Stimulated activated CD4-positive, alpha-beta T cell treated with anti-CD3 and anti-CD28 coated beads, TNF-alpha, amount 100 ng/mL, for 4 hours (primary cell): ENCODE measurements around the gene TBXAS1.

ENCODE experiments used
- DNase-seq, 3 experiments: peaks; one replicate each; pipeline ENCODE4 v3.0.0-alpha.2; 2020; ENCODE audit warnings: low read depth in 3 of 3

The TBXAS1 gene

DNA sequence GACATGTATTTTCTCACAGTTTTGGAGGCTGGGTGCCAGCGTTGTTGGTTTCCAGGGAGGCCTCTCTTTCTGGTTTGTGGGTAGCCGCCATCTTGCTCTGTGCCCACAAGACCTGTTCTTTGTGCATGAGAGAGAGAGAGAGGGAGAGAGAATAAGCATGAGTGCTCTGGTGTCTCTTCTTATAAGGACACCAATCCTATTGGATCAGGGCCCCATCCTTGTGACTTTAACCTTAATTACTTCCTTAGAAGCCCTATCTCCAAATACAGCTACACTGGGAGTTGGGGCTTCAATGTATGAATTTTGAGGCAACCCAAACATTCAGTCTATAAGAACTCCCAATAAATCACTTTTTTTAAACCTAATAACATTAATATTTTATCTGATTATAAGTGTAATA, 119.1 kb downstream of the TBXAS1 start:
- no peak for DNase-seq

DNA sequence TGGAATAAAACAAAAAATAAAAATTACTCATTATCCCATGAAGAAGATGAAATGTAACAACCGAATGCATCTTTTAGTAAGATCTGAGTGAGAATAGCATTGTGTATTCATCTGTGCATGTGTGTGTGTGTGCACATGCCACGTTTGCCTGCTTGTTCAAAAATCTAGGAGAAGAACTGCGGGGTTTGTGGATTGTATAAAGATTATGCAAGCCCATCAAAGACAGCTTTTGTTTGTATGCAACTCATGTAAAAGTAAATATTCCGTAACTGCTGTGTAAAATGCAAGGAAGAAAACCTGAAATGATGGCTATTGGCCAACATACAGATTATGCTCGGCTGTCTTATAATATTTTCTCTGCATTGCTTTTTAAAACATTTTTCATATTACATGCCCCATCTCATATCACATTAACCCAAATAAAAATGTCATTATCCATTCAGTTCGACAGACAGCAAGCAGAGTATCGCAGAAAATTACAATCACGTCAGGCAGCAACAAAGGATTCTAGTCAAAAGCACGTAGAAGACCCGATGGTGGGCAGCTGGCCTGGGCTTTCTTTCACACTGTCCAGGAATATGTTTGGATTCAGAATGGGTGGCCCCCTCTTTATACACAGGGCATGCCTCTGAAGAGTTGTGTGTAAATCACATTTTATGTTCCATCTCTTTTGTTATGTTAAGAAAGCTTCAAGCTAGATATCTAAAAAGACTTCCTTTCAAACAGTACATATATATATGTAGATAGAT, 119.7 kb downstream of the TBXAS1 start:
- DNase-seq: no peak

DNA sequence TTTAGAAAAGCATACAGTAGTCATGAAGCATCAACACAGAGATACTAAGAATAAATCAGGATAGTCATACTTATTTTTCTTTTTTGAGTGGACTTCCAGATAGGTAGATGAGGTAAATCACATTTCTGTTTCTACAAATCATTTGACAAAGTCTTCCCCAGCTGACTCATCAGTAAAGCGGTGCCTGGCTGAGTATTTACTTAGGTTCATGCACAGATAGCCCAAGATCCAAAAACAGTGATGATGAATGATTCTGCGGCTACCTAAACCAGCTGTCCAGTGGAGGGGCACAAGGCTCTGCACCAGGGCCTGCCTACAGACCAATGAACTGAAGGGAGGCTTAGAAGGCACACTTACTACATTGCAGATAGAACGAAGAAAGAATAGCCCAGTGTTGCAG, 120.6 kb downstream of the TBXAS1 start:
- DNase-seq: no peak

DNA sequence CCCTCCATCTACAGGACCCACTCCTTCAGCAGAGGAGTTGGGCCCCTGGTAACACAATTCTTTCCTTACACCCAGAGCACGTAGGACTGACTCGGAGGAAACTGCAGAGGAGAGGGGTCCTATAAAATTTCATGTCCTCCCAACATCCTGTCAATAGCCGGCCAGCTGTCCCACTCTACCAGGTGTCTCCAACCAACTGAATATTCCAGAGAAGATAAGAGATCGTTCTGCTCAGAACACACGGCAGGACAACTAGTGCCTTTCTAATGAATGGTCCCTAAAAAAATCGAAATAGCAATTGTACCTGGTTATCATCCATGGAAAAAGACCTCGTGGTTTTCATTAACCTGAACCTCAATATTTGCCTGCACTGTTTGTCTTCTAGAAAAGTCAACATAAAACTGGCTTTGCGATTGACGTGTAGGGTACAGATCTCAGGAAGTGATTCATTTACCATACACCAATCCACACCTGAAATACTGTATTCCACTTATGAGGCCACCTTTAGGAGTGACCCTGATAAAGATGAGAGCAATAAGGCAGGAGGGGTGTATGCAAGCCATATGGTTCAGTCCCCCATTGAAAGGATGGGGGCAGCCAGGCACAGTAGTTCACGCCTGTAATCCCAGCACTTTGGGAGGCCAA, 121.9 kb downstream of the TBXAS1 start:
- no peak for DNase-seq

DNA sequence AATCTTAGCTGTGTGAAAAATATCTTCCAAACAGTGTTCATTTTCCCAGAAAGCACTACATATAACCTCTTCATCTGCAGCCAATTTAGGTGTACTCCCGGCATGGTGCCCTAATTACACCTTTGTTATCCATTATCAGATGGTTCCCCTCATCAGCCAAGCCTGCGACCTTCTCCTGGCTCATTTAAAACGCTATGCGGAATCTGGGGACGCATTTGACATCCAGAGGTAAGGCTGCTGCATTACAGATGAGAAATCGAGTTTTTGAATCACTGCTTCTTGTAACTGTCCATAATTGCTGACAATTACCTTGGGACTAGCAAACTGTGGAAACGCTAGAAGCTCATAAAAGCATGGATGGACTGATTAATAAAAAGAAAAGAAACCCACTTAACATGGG, 124.2 kb downstream of the TBXAS1 start:
- no peak for DNase-seq

DNA sequence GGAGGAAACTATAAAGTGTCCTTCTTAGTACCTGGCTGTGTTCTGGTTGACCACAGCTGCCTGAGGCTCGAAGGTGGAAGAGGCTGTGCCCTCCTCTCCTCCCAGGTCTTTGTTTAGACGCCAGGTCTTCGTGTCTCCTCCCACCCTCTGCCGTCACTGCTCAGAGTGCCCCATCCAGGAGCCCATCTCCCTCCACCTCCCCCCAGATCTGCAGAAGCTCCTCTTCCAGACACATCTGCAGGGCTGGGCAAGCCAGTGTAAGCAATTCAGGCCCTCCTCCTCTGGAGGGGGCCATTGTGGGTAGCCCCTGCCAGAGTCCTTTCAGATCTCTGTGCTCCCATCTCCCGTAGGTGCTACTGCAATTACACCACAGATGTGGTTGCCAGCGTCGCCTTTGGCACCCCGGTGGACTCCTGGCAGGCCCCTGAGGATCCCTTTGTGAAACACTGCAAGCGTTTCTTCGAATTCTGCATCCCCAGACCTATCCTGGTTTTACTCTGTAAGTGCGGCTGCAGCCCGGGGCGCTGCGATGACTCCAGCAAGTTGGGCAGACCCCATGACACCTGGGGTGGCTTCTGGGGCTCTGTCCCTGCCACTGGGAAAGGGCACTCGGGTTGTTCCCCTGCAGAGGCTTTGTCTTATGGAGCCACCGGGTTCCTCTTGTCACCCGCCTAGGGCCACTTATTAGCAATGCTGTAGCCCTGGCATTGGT, 126.2 kb downstream of the TBXAS1 start:
- no peak for DNase-seq

DNA sequence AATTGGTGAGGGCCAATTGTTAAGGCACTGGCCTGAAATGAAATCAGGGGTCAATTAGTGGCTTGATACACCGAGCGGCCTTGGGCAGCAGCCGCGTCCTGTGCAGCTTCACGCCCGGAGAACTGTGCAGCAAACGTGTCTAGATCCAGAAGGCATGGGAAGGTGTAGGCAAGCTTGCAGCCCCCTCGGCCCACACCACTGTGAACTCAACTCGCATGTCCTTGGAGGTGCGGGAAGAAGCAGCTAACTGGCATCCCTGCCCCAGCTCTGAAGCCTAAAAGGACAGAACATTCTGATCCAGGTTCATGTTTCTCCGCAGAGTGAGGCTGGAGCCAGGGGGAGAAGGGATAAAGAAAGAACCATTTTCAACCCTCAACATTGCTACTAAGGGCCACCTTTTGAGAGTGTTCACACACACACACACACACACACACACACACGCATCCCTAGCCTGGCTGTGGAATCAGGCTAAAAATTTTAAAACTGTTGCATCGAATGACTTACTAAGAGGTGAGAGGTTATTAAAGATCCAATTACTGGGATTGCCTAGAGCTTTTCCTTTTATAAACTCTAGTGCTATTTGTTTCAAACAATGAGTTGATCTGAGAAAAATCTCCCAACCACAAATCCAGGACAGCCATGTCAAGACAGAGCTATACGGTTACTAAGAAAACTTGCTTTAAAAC, 129.7 kb downstream of the TBXAS1 start:
- no peak for DNase-seq

DNA sequence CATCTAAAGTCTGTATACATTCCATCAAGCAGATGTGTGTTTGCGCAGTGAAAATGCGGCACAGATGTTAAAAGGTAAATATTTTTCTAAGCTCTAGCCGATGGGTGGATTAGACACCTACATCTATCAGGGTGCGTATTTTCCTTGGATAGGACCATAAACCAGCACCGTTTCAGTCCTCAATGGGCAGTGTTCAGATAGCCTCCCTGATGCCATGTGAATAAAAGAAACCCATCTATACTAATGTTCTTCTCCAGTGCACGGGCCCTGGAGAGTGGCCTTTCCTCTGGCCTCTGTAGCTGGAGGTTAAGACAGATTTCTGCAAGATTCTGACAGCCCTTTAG, 130.2 kb downstream of the TBXAS1 start:
- no peak for DNase-seq

DNA sequence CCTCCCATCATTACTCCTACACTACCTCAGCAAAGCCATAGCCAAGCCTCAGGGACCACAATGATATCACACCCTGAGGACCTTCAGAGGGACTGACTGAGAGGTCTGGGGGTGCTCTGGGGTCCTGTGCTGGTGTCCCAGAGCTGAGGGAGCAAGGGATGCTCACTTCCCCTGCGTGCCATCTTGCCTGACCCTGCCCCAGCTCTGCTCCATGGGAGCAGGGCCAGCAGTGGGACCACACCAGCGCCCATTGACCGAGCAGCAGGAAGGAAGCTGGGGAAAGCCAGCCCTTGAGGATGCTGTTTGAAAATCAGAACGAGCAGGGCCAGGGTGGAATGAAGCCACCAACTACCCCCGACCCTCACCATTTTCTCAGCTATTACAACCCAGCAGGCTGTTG, 130.7 kb downstream of the TBXAS1 start:
- no peak for DNase-seq

DNA sequence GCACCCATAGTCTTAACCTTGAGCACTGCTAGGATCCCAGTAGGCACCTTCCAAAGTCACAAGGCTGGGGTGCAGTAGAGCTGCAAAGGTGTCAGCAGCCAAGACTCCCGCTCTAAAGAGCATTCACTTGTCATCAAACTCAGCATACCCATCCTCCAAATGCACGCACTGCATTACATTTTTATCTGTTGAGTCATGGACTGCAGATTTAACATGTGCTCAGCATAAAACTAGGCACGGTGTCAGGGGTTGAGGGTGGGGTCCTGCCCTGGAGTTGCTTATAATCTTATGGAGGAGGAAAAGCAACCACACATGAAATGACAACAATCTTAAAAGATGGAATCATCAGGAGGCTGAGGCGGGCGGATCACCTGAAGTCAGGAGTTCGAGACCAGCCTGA, 131.1 kb downstream of the TBXAS1 start:
- no peak for DNase-seq

DNA sequence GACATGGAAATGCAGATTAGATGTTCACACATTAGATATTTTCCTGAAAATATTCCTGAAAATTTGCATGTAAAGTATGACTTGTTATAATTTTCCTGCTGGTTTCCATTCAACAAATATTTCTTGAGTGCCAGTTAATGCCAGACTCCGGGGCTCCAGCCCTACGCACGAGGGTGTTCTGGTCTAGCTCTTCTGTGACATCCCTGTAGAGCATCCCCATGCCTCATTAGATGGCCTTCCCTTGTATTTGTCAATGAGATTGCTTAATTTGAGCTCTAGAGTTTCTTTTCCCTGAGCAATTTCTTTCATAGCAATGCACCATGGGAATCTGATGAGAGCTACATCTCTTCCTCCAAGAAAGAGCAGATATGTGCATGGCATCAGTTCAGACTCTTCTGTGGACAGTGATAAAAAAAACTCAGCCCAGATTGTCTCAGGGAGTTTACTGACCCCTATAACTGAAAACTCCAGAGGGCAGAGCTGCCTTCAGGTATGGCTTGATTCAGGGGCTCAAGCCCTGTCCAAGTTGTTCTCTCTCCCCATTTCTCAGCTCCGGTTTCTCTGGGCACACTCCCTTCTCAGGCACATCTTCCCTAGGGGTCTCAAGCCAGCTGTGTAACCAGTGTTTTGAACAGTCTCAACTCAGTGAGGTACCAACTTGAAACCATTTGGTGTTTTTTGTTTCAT, 137.0 kb downstream of the TBXAS1 start:
- DNase-seq: no peak

DNA sequence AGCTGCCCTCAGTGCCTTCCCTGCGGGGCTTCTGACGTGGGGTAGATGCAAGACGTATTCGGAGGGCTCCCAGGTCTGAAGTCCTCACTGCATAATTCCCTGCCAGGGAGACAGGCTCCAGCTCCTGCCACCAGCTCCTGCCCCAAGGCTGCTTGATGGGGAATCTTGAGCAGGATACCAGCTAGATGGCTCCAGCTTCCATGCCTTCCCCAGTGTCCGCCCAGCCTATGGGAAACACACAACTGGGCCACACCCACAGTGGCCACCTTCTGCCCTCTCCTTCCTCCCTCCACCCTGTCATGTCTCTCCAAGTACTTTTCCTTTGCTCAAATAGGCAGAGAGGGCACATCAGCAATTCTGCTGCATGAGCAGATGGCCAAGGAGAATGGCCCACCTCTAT, 137.9 kb downstream of the TBXAS1 start:
- no peak for DNase-seq

DNA sequence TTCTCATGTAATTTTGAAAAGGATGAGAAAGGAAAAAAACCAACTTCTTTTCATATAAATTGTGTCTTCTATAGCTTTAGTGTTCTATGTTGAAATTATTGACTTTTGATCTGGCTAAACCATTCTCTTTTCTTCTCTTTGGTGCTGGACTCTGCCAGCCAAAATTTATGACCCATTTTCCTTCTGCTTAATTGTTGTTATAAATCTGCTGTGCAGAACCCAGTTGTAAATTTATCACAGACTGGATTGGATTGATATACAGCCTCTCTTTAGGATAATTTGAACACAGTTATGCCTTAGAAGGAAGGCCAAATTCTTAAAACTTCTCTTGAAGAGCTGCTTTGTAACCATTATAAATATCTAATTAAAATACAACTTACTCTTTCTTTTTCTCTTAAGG, 139.9 kb downstream of the TBXAS1 start:
- no peak for DNase-seq

DNA sequence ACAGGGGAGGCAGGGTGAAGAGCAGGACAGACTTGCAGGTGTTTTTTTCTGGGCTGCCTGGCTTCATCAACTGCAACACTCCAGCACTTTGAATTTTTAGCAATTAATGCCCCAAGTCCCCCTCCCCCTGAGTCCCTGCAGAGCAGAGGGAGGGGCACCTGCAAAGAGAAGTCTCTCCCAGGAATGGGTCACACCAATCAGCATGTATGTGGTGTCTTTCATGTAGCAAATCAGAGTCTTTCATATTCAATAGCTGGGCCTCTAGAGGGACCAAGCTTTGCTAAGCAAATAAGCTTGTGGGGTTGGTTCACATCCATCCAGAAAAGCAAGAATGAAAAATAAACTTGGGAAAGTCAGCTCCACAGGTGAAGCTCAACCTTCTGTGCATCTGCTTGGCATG, 143.0 kb downstream of the TBXAS1 start:
- DNase-seq: no peak

DNA sequence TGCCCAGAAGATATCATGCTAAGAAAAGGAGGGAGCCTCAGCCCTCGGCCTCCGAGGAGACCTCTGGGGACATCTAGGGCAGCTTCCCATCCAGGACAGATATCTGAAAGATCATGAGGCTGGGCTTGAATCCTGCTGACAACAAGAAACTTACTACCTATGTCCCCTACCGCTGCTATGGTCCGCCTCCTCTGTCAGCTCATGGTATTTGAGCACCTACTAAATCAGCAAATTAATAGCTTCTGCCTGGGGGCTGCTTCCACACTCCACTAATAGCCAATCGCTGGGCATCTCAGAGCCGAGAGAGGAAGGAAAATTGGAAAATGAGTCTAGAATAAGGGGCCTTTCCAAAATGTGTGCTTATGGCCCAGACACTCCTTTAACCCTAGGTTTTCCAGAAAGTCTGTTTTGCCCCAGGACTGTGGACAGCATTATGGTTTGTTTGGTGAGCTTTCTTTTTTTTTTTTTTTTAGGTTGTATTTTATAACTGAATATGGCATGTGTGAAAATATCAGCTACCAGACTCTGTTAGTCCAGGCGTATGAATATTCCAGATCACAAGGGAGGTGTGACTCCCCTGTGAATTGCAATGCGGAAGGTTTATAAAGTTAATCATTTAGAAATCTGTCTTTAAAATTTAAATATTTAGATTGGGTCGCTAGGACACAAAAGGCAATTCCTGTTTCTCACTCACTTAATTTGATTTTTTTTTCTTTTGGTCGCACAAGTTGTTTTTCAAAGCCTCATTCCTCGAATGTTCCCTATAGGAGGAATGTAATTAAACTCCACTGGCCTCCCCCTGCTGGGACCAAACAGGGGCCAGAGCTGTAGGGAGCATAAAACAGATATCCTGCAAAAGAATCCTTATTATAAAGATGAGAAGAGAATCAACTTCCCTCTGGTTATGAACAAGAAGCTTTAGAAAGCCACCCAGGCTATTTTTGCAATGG, 144.3 kb downstream of the TBXAS1 start:
- no peak for DNase-seq

DNA sequence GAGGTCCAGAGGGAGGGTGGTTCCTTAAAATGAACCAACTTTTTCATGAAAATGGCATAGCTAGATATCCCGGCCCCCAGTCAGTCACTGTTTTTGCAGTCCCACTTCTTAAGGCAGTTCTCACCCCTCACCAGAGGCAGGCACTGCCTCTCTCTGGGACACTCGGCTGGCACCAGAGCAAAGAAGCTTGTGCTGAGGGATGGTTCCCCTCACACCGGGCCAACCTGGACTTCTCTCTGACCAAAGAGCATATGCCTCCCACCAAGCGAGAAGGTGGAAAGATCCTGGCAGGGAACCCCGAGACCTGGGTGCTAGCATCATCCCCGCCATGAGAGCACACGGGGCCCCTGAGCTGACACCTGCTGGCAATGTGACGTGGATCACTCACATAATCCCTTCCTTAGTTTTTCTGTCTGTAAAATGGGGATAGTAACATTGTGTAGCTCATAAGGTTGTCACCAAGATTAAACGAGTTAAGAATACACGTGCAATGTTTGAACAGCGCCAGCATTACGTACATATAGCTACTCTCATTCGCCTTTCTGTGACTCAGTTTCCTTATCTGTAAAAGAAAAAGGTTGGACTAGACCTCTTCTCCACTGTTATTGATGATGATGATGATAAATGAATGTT, 145.2 kb downstream of the TBXAS1 start:
- no peak for DNase-seq

DNA sequence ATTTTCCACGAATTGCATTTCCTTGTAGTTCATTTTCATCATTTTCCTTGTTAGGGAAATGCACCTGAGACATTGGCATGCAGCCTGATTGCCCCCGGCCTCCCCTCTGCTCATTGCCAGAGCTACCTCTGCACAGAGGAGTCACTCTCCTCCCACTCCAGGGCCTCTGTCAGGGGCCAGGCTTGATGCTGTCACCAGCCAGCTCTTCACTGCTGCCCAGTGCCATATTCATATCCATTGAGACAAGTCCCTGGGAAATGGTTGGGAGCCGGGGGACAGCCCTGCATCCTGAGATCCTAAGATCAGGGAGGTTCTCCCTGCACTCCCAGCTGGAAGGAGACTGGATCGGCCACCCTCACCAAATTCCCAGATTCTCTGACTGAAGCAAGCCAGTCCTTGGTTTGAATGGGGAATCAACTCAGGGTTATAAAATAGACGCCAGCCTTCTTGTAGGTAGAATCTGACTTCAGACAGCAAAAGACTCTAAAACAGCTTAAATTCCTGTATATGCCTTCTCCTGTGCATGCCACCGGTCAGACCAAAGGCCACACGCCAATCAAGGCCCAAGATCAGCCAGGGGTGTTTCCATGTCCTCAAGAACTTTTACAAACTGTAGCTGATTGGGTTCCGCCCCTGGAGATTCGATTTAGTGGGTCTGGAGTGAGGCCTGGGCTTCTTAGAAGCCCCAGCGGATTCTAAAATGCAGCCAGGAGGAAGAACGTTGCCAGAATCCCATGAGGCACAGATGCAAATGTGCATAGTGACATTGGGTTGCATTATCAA, 147.2 kb downstream of the TBXAS1 start:
- DNase-seq: no peak

DNA sequence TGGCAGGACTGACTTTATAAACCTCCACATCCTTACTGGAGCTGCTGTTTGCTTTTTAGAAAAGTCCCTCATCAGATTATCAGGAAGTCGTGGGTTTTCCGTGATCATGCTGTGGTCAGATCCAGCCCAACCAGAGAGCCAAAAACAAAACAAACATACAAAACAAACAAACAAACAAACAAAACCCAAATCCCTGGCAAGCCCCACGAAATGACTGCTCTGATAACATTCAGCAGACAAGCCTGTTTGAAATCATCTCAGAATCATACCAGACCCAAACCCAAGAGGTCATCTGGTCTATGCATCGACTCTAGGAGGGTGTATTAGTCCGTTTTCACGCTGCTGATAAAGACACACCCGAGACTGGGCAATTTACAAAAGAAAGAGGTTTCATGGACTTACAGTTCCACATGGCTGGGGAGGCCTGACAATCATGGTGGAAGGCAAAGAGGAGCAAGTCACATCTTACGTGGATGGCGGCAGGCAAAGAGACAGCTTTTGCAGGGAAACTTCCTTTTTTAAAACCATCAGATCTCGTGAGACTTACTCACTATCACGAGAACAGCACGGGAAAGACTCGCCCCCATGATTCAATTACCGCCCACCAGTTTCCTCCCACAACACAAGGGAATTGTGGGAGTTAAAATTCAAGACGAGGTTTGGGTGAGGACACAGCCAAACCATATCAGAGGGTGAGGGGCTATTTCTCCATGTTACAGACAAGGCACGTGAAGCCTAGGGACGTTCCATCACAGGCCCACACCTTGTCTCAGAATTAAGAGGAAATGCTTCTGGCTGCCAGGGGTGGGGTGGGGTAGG, 148.0 kb downstream of the TBXAS1 start:
- DNase-seq: no peak

DNA sequence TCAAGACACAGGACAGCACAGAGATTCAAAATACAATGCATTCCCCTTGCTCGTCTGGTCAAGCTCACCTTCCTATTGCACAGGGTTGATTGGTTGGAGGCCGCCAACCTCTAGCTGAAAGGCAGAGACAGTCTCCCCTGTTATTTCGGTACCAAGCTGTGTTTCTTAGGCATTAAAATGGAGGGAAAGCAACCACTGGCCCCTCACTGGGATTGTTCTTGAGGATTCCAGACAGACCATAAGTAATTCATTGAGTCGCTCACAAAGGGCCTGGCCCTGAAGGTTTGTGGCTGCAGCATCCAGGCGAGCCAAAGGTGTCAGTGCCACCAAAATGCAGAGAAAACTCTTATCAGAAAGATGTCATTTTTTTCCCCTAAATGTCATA, 152.4 kb downstream of the TBXAS1 start:
- DNase-seq: no peak
